Activated CD8-positive, alpha-beta memory T cell treated with anti-CD3 and anti-CD28 coated beads, Interleukin-2, amount 10 ng/mL, durations not matched to agents 7 days and 5 days (primary cell): ENCODE measurements around the gene KLHL29. TPM values are rescaled to one million over a fixed set of nuclear protein-coding genes. Genes with fewer than 3 reads are reported as not detected.

Experiments
- ATAC-seq: fragments of 150-1000 bp; cut with Tn5 transposase; one replicate; pipeline ENCODE4 v1.10.0; 2021; ENCODE audit warnings: moderate library complexity
- CTCF ChIA-PET: fragments of 350-600 bp; sonication (Branson Sonifier 250); formaldehyde crosslinking; loops from one replicate; lab custom pipeline; 2021; ENCODE audit warnings: antibody characterized with exemption; lab: Charles Lee
- DNase-seq: peaks from one replicate; pipeline ENCODE4 v3.0.0-alpha.2; 2020
- H3K27ac Mint-ChIP-seq: one replicate; pipeline ENCODE4 v1.8.0; 2021; ENCODE audit warnings: mild to moderate bottlenecking, mixed read lengths
- H3K27me3 Mint-ChIP-seq: one replicate; pipeline ENCODE4 v1.8.0; 2021; ENCODE audit warnings: mixed read lengths
- H3K36me3 Mint-ChIP-seq: one replicate; pipeline ENCODE4 v1.8.0; 2021; ENCODE audit warnings: mild to moderate bottlenecking, mixed read lengths
- H3K4me1 Mint-ChIP-seq: one replicate; pipeline ENCODE4 v1.8.0; 2021; ENCODE audit warnings: mixed read lengths
- H3K4me3 Mint-ChIP-seq: one replicate; pipeline ENCODE4 v1.8.0; 2021; ENCODE audit warnings: mild to moderate bottlenecking, moderate library complexity, mixed read lengths
- H3K9me3 Mint-ChIP-seq: one replicate; pipeline ENCODE4 v1.8.0; 2022; ENCODE audit warnings: low read depth, mixed read lengths
- total RNA-seq, 2 experiments: library from RNA; stranded (reverse); gene quantifications; one replicate each; pipeline ENCODE4 v1.2.3, GENCODE V29; 2021

KLHL29 gene
- total RNA-seq, 2 experiments from 2014 or later: 0.09 to 0.12 TPM

- H3K4me3 Mint-ChIP-seq: no peak overlapping the region
- no peak overlapping the region for H3K27ac Mint-ChIP-seq
- CTCF ChIA-PET: no interaction called here
- no peak for DNase-seq
- no peaks in the 10 kb centered on the region for H3K9me3 Mint-ChIP-seq
- H3K36me3 Mint-ChIP-seq: no peaks in the 10 kb centered on the region
- H3K4me1 Mint-ChIP-seq: peaks cover 4% of the 10 kb centered on the region
- H3K27me3 Mint-ChIP-seq: peaks cover 27% of the 10 kb centered on the region
- ATAC-seq: no peak
These were observed 56.4 kb downstream of the KLHL29 start for GRCh38 chr2:23441414-23441813.

- ATAC-seq: no peak
- Mint-ChIP-seq H3K36me3 (no peaks in the 10 kb centered on the region), H3K27ac (no peak overlapping the region), H3K4me1 (no peaks in the 10 kb centered on the region), H3K4me3 (no peak overlapping the region), H3K9me3 (no peaks in the 10 kb centered on the region), H3K27me3 (peaks cover 24% of the 10 kb centered on the region)
- CTCF ChIA-PET: no interaction called here
- no peak for DNase-seq
These were observed 60.5 kb downstream of the KLHL29 start for GRCh38 chr2:23445450-23445868.

- Mint-ChIP-seq H3K27me3 (peaks cover 29% of the 10 kb centered on the region), H3K9me3 (no peaks in the 10 kb centered on the region), H3K4me3 (no peak overlapping the region), H3K4me1 (no peaks in the 10 kb centered on the region), H3K27ac (no peak overlapping the region), H3K36me3 (no peaks in the 10 kb centered on the region)
- CTCF ChIA-PET: no interaction called here
- ATAC-seq: no peak
- DNase-seq: no peak
These were observed 61.9 kb downstream of the KLHL29 start for GRCh38 chr2:23446916-23447315.

GRCh38 chr2:23447405-23447804 lies 62.4 kb downstream of the KLHL29 start:
- ATAC-seq: no peak
- H3K4me3 Mint-ChIP-seq: no peak overlapping the region
- DNase-seq: no peak
- H3K4me1 Mint-ChIP-seq: peaks cover under 1% of the 10 kb centered on the region
- no peak overlapping the region for H3K27ac Mint-ChIP-seq
- no peaks in the 10 kb centered on the region for H3K36me3 Mint-ChIP-seq
- H3K27me3 Mint-ChIP-seq: peaks cover 33% of the 10 kb centered on the region
- no peaks in the 10 kb centered on the region for H3K9me3 Mint-ChIP-seq
- CTCF ChIA-PET: no interaction called here

- Mint-ChIP-seq H3K27ac (no peak overlapping the region), H3K4me1 (peaks cover 13% of the 10 kb centered on the region), H3K9me3 (no peaks in the 10 kb centered on the region), H3K36me3 (no peaks in the 10 kb centered on the region), H3K27me3 (peaks cover 44% of the 10 kb centered on the region), H3K4me3 (no peak overlapping the region)
- CTCF ChIA-PET: no interaction called here
- no peak for DNase-seq
- no peak for ATAC-seq
These were observed 63.9 kb downstream of the KLHL29 start for GRCh38 chr2:23448906-23449305.

GRCh38 chr2:23449413-23449812 lies 64.4 kb downstream of the KLHL29 start:
- peaks cover 48% of the 10 kb centered on the region for H3K27me3 Mint-ChIP-seq
- peaks cover 13% of the 10 kb centered on the region for H3K4me1 Mint-ChIP-seq
- H3K27ac Mint-ChIP-seq: no peak overlapping the region
- CTCF ChIA-PET: interaction anchor here (0.9 kb wide), 1 partner anchor 11 kb away, joined by 3 read pairs; no protein-coding TSS in a partner anchor
- no peak overlapping the region for H3K4me3 Mint-ChIP-seq
- ATAC-seq (no peak), DNase-seq (no peak)
- H3K36me3 Mint-ChIP-seq: no peaks in the 10 kb centered on the region
- H3K9me3 Mint-ChIP-seq: no peaks in the 10 kb centered on the region

- Mint-ChIP-seq H3K4me1 (peaks cover 13% of the 10 kb centered on the region), H3K27me3 (peaks cover 53% of the 10 kb centered on the region), H3K27ac (no peak overlapping the region), H3K9me3 (no peaks in the 10 kb centered on the region), H3K4me3 (no peak overlapping the region), H3K36me3 (no peaks in the 10 kb centered on the region)
- ATAC-seq (no peak), DNase-seq (no peak)
- CTCF ChIA-PET: interaction anchor here (0.9 kb wide), 1 partner anchor 11 kb away, joined by 3 read pairs; no protein-coding TSS in a partner anchor
These were observed 64.9 kb downstream of the KLHL29 start for GRCh38 chr2:23449831-23450331.

- H3K4me1 Mint-ChIP-seq: peaks cover 13% of the 10 kb centered on the region
- no peaks in the 10 kb centered on the region for H3K36me3 Mint-ChIP-seq
- ATAC-seq (no peak), DNase-seq (no peak)
- CTCF ChIA-PET: no interaction called here
- H3K9me3 Mint-ChIP-seq: no peaks in the 10 kb centered on the region
- H3K4me3 Mint-ChIP-seq: no peak overlapping the region
- no peak overlapping the region for H3K27ac Mint-ChIP-seq
- H3K27me3 Mint-ChIP-seq: peaks cover 44% of the 10 kb centered on the region
These were observed 67.4 kb downstream of the KLHL29 start for GRCh38 chr2:23452372-23452771.

GRCh38 chr2:23452853-23453420 lies 68.0 kb downstream of the KLHL29 start:
- DNase-seq: no peak
- Mint-ChIP-seq H3K4me3 (no peak overlapping the region), H3K36me3 (no peaks in the 10 kb centered on the region), H3K27me3 (peaks cover 39% of the 10 kb centered on the region), H3K27ac (no peak overlapping the region), H3K4me1 (peaks cover 13% of the 10 kb centered on the region), H3K9me3 (no peaks in the 10 kb centered on the region)
- peak; percentile 33 for ATAC-seq
- CTCF ChIA-PET: no interaction called here

- Mint-ChIP-seq H3K9me3 (no peaks in the 10 kb centered on the region), H3K36me3 (no peaks in the 10 kb centered on the region), H3K4me1 (peaks cover 13% of the 10 kb centered on the region), H3K27ac (no peak overlapping the region), H3K4me3 (no peak overlapping the region), H3K27me3 (peaks cover 39% of the 10 kb centered on the region)
- ATAC-seq: no peak
- CTCF ChIA-PET: no interaction called here
- DNase-seq: no peak
These were observed 68.5 kb downstream of the KLHL29 start for GRCh38 chr2:23453432-23453831.

GRCh38 chr2:23453836-23454460 lies 69.0 kb downstream of the KLHL29 start:
- peaks cover 39% of the 10 kb centered on the region for H3K27me3 Mint-ChIP-seq
- H3K9me3 Mint-ChIP-seq: no peaks in the 10 kb centered on the region
- H3K27ac Mint-ChIP-seq: no peak overlapping the region
- no peak for ATAC-seq
- CTCF ChIA-PET: no interaction called here
- H3K4me3 Mint-ChIP-seq: no peak overlapping the region
- H3K4me1 Mint-ChIP-seq: peaks cover 13% of the 10 kb centered on the region
- DNase-seq: no peak
- H3K36me3 Mint-ChIP-seq: no peaks in the 10 kb centered on the region

- DNase-seq: no peak
- H3K4me1 Mint-ChIP-seq: peaks cover 13% of the 10 kb centered on the region
- ATAC-seq: no peak
- no peaks in the 10 kb centered on the region for H3K36me3 Mint-ChIP-seq
- H3K27ac Mint-ChIP-seq: no peak overlapping the region
- no peaks in the 10 kb centered on the region for H3K9me3 Mint-ChIP-seq
- H3K27me3 Mint-ChIP-seq: peaks cover 39% of the 10 kb centered on the region
- CTCF ChIA-PET: no interaction called here
- no peak overlapping the region for H3K4me3 Mint-ChIP-seq
These were observed 69.6 kb downstream of the KLHL29 start for GRCh38 chr2:23454501-23455120.

- no peaks in the 10 kb centered on the region for H3K9me3 Mint-ChIP-seq
- ATAC-seq: no peak
- no peaks in the 10 kb centered on the region for H3K36me3 Mint-ChIP-seq
- H3K27me3 Mint-ChIP-seq: peaks cover 50% of the 10 kb centered on the region
- H3K4me3 Mint-ChIP-seq: no peak overlapping the region
- no peak overlapping the region for H3K27ac Mint-ChIP-seq
- H3K4me1 Mint-ChIP-seq: peaks cover 13% of the 10 kb centered on the region
- no peak for DNase-seq
- CTCF ChIA-PET: no interaction called here
These were observed 71.4 kb downstream of the KLHL29 start for GRCh38 chr2:23456396-23456795.
